PC-3 (cell line): ENCODE data around the gene GNAZ. TPM values are rescaled to one million over a fixed set of nuclear protein-coding genes. Genes with fewer than 3 reads are reported as not detected.
A peak's percentile ranks its signal among the peaks of the same experiment; 100 is the strongest.

ENCODE experiments used
- ATAC-seq: fragments of 200-7000 bp; cut with Tn5 transposase; 2 replicates; pipeline ENCODE4 v1.9.1; 2020; ENCODE audit warnings: mild to moderate bottlenecking, moderate library complexity
- BruUV-seq: library from RNA; stranded (reverse); fragments of 400-500 nt; replicated peaks from 2 replicates; lab custom pipeline; 2021; lab: Mats Ljungman, UMichigan
- CTCF ChIA-PET: fragments of 300-600 bp; sonication (Branson Sonifier 250); formaldehyde crosslinking; loops from one replicate; lab custom pipeline; 2022; ENCODE audit warnings: antibody characterized with exemption; lab: Charles Lee
- POLR2A ChIA-PET: fragments of 300-600 bp; sonication (Branson Sonifier 250); formaldehyde crosslinking; loops from one replicate; lab custom pipeline; 2022; ENCODE audit warnings: antibody characterized with exemption; ENCODE audit not compliant: unreplicated experiment; lab: Charles Lee
- DNase-seq: peaks from one replicate; pipeline ENCODE4 v3.0.0-alpha.2; 2015
- H2AFZ ChIP-seq: fragments of 300-600 bp; sonication (generic); 2 replicates; pipeline ENCODE4 v1.6.0; 2016; ENCODE audit warnings: antibody characterized with exemption, low read length
- H3F3A ChIP-seq: fragments of 300-600 bp; sonication (generic); one replicate; pipeline ENCODE4 v1.6.0; 2017; ENCODE audit warnings: antibody characterized with exemption, low read length, control low read depth, mild to moderate bottlenecking; ENCODE audit not compliant: unreplicated experiment
- H3K27ac ChIP-seq: fragments of 300-600 bp; sonication (generic); 2 replicates; pipeline ENCODE4 v1.5.1; 2016; ENCODE audit warnings: mild to moderate bottlenecking, low read length
- H3K27me3 ChIP-seq: fragments of 300-600 bp; sonication (generic); 2 replicates; pipeline ENCODE4 v1.6.1; 2016; ENCODE audit warnings: low read length, mixed read lengths
- H3K36me3 ChIP-seq: fragments of 300-600 bp; sonication (generic); 2 replicates; pipeline ENCODE4 v1.6.1; 2016; ENCODE audit warnings: low read depth, mixed run types, low read length, mixed read lengths
- H3K4me1 ChIP-seq: fragments of 300-600 bp; sonication (generic); 2 replicates; pipeline ENCODE4 v1.5.1; 2016; ENCODE audit warnings: low read length; ENCODE audit not compliant: insufficient read depth
- H3K4me2 ChIP-seq: fragments of 300-600 bp; sonication (generic); 2 replicates; pipeline ENCODE4 v1.6.0; 2016; ENCODE audit warnings: low read length
- H3K4me3 ChIP-seq: fragments of 300-600 bp; sonication (generic); 2 replicates; pipeline ENCODE4 v1.5.1; 2016; ENCODE audit warnings: mild to moderate bottlenecking, low read length, mixed read lengths
- H3K79me2 ChIP-seq: fragments of 300-600 bp; sonication (generic); 2 replicates; pipeline ENCODE4 v1.6.1; 2017; ENCODE audit warnings: low read length, mixed read lengths
- H3K9ac ChIP-seq: fragments of 300-600 bp; sonication (generic); 2 replicates; pipeline ENCODE4 v1.6.0; 2016; ENCODE audit warnings: mild to moderate bottlenecking, low read length
- H3K9me2 ChIP-seq: fragments of 300-600 bp; sonication (generic); replicated peaks from 2 replicates; pipeline ENCODE4 v1.6.1; 2016; ENCODE audit warnings: mixed run types, low read length, mixed read lengths
- H3K9me3 ChIP-seq: fragments of 300-600 bp; sonication (generic); 2 replicates; pipeline ENCODE4 v1.6.1; 2016; ENCODE audit warnings: low read length, mixed read lengths
- H4K20me1 ChIP-seq: fragments of 300-600 bp; sonication (generic); 2 replicates; pipeline ENCODE4 v1.6.1; 2016; ENCODE audit warnings: low read length, mixed read lengths
- EZH2 ChIP-seq: fragments of 300-600 bp; sonication (generic); IDR thresholded peaks from one replicate; pipeline ENCODE4 v1.6.1; 2017; ENCODE audit warnings: antibody characterized with exemption, mild to moderate bottlenecking, low read length; ENCODE audit not compliant: unreplicated experiment
- EZH2phosphoT487 ChIP-seq: fragments of 300-600 bp; sonication (generic); IDR thresholded peaks from 2 replicates; pipeline ENCODE4 v1.6.1; 2018; ENCODE audit warnings: mild to moderate bottlenecking, antibody characterized with exemption, low read length, borderline replicate concordance
- intact Hi-C: fragments of 100-400 bp; cut with micrococcal nuclease; formaldehyde crosslinking; loops from 2 replicates; pipeline ENCODE4 v1.9.0; 2023
- total RNA-seq: library from RNA; depleted of rRNA; stranded (reverse); fragments of >200 nt; gene quantifications from 2 replicates; pipeline ENCODE4 v1.2.3, GENCODE V29; 2014
- TF ChIP-seq, protein P1 (sequence below): fragments of 300-600 bp; sonication (generic); conservative IDR thresholded peaks from 2 replicates; pipeline ENCODE4 v1.5.1; 2017; ENCODE audit warnings: antibody characterized with exemption, low read depth, mild to moderate bottlenecking, low read length

The GNAZ gene
- total RNA-seq, 1 experiment from 2014 or later = 14.4 TPM

DNA sequence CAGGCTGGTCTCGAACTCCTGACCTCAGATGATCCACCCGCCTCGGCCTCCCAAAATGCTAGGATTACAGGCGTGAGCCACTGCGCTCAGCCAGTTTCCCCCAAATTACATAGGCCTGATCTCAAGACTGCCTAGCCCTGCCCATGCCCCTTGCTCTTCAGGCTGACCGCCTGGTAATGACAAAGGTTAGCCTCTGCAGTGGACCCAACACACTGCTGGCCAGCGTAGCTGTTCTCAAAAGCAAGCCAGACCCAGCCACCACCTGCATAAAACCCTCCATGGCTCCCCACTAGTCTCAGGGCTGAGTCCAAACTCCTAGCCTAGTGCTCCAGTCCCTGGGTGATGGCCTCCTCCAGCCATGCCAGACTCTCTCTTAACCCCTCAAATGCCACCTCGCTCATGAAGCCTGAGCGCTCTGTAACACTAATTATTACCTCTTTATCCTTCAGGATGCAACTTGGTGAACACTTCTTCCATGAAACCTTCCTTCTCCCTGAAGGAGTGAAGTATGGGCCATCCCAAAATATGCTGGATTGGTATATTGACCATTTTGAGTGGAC lies 72.3 kb downstream of the GNAZ start:
- Histone ChIP-seq H3K4me2 (peak overlapping the region; percentile 88), H3K9me3 (no peaks in the 10 kb centered on the region), H3K27me3 (no peaks in the 10 kb centered on the region), H2AFZ (0 out of 2 replicates have a peak overlapping the region, but pooled peaks have one; percentile 91), H3K9me2 (no peaks in the 10 kb centered on the region), H4K20me1 (no peaks in the 10 kb centered on the region), H3F3A (no peaks in the 10 kb centered on the region), H3K4me3 (peak overlapping the region; percentile 67), H3K9ac (peak overlapping the region; percentile 33; the same call in 1 of the 2 replicates), H3K27ac (no peak overlapping the region), H3K79me2 (no peaks in the 10 kb centered on the region), H3K36me3 (no peaks in the 10 kb centered on the region), H3K4me1 (peaks cover 19% of the 10 kb centered on the region)
- ChIA-PET POLR2A (no interaction called here), CTCF (no interaction called here)
- TF ChIP-seq, protein P1, sequence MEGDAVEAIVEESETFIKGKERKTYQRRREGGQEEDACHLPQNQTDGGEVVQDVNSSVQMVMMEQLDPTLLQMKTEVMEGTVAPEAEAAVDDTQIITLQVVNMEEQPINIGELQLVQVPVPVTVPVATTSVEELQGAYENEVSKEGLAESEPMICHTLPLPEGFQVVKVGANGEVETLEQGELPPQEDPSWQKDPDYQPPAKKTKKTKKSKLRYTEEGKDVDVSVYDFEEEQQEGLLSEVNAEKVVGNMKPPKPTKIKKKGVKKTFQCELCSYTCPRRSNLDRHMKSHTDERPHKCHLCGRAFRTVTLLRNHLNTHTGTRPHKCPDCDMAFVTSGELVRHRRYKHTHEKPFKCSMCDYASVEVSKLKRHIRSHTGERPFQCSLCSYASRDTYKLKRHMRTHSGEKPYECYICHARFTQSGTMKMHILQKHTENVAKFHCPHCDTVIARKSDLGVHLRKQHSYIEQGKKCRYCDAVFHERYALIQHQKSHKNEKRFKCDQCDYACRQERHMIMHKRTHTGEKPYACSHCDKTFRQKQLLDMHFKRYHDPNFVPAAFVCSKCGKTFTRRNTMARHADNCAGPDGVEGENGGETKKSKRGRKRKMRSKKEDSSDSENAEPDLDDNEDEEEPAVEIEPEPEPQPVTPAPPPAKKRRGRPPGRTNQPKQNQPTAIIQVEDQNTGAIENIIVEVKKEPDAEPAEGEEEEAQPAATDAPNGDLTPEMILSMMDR = no peak
- TF ChIP-seq EZH2phosphoT487 = no peak
- TF ChIP-seq EZH2 = no peak
- BruUV-seq = no TSS peak
- ATAC-seq (no peak), DNase-seq (no peak)
- intact Hi-C loops = no loop called here

DNA sequence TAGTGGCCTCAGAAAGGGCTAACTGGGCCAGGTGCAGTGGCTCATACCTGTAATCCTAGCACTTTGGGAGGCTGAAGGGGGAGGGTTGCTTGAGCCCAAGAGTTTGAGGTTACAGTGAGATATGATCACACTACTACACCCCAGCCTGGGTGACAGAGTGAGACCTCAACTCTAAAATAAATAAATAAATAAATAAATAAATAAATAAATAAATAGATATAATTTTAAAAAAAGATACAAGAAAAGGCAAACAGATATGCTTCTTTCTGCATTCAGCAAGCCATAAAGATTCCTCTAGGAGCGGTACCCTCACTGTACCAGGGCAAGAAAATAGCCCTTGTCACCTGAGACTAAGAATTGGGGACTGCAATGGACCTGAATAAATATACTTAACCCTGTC lies 72.8 kb downstream of the GNAZ start:
- no peak for TF ChIP-seq EZH2
- no peak for TF ChIP-seq EZH2phosphoT487
- H3K9ac ChIP-seq = no peak overlapping the region
- no peaks in the 10 kb centered on the region for H3K9me3 ChIP-seq
- POLR2A ChIA-PET = no interaction called here
- H3K79me2 ChIP-seq = no peaks in the 10 kb centered on the region
- H3F3A ChIP-seq = no peaks in the 10 kb centered on the region
- no peak overlapping the region for H3K27ac ChIP-seq
- ATAC-seq (no peak), DNase-seq (no peak)
- CTCF ChIA-PET = no interaction called here
- H3K4me2 ChIP-seq = no peak overlapping the region
- H3K4me3 ChIP-seq = no peak overlapping the region
- BruUV-seq = no TSS peak
- intact Hi-C loops = no loop called here
- H3K9me2 ChIP-seq = no peaks in the 10 kb centered on the region
- H3K36me3 ChIP-seq = no peaks in the 10 kb centered on the region
- no peak overlapping the region for H2AFZ ChIP-seq
- H4K20me1 ChIP-seq = no peaks in the 10 kb centered on the region
- peaks cover 24% of the 10 kb centered on the region for H3K4me1 ChIP-seq
- H3K27me3 ChIP-seq = no peaks in the 10 kb centered on the region

DNA sequence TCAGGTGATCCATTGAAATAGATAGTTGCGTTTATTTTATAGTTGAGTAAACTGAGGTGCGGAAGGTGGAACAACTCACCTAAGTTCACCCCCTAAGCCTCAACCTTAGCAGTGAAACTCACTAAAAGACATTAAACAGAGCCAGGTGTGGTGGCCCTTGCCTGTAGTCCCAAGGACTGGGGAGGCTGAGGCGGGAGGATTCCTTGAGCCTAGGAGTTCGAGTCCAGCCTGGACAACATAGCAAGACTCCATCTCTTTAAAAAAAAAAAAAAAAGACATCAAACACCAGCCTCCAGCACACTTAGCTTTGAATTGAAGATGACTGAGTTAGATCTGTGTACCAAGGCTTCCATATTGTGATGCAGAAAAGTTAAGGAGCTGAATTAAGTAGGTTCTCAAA lies 74.1 kb downstream of the GNAZ start:
- Histone ChIP-seq H3F3A (no peaks in the 10 kb centered on the region), H3K9ac (0 out of 2 replicates have a peak overlapping the region, but pooled peaks have one; percentile 33), H4K20me1 (no peaks in the 10 kb centered on the region), H3K27me3 (no peaks in the 10 kb centered on the region), H3K9me3 (no peaks in the 10 kb centered on the region), H3K4me1 (peaks cover 25% of the 10 kb centered on the region), H2AFZ (peak overlapping the region; percentile 86), H3K4me2 (peak overlapping the region; percentile 89), H3K4me3 (peak overlapping the region; percentile 65), H3K27ac (no peak overlapping the region), H3K36me3 (no peaks in the 10 kb centered on the region), H3K79me2 (no peaks in the 10 kb centered on the region), H3K9me2 (no peaks in the 10 kb centered on the region)
- no TSS peak for BruUV-seq
- ChIA-PET CTCF (interaction anchor here (0.6 kb wide), 2 partner anchors 82 to 461 kb away, joined by 3 to 5 read pairs; no protein-coding TSS in a partner anchor), POLR2A (interaction anchor here (0.6 kb wide), 1 partner anchor 377 kb away, joined by 5 read pairs; no protein-coding TSS in a partner anchor)
- no peak for ATAC-seq
- intact Hi-C loops = no loop called here
- no peak for TF ChIP-seq EZH2
- TF ChIP-seq EZH2phosphoT487 = no peak
- TF ChIP-seq, protein P1 = no peak
- DNase-seq = no peak
